ENCODE data around the gene MTUS2.

MTUS2 gene

GRCh38 chr13:29020314-29020713 is 200.2 kb downstream of the MTUS2 start:
- H3K4me2 ChIP-seq (ENCODE audit: low read depth, low read length, poor library complexity, severe bottlenecking): no peak overlapping the region
- no peak overlapping the region for H3K9ac ChIP-seq (ENCODE audit: low read depth, low read length, poor library complexity, severe bottlenecking)
- H3K27me3 ChIP-seq (ENCODE audit: insufficient read depth, low read length, poor library complexity, severe bottlenecking): no peaks in the 10 kb centered on the region
- H3K36me3 ChIP-seq (ENCODE audit: insufficient read depth, low read length): no peaks in the 10 kb centered on the region
- no peaks in the 10 kb centered on the region for H3K4me1 ChIP-seq (ENCODE audit: insufficient read depth, low read length, poor library complexity, severe bottlenecking)
- no peaks in the 10 kb centered on the region for H3F3A ChIP-seq (ENCODE audit: low read depth)
- no peaks in the 10 kb centered on the region for H3K9me2 ChIP-seq (replicated peaks; ENCODE audit: low read depth, low read length)
- H4K20me1 ChIP-seq (ENCODE audit: insufficient read depth, low read length, poor library complexity, severe bottlenecking): no peaks in the 10 kb centered on the region
- no peak for TF ChIP-seq EZH2phosphoT487 (IDR thresholded peaks at IDR 0.05; ENCODE audit: borderline replicate concordance)
- no peak for TF ChIP-seq CTCF (conservative IDR thresholded peaks at IDR 0.05; ENCODE audit: low read length)
- no peak overlapping the region for H3K4me3 ChIP-seq (ENCODE audit: low read length, poor library complexity, severe bottlenecking)
- no peaks in the 10 kb centered on the region for H3K79me2 ChIP-seq (ENCODE audit: insufficient read depth, low read length)
- H3K9me3 ChIP-seq (ENCODE audit: insufficient read depth, low read depth, low read length): no peaks in the 10 kb centered on the region
- H2AFZ ChIP-seq (ENCODE audit: low read length): no peak overlapping the region

GRCh38 chr13:29021311-29021710 is 201.2 kb downstream of the MTUS2 start:
- no peak overlapping the region for H3K4me2 ChIP-seq (ENCODE audit: low read depth, low read length, poor library complexity, severe bottlenecking)
- no peak overlapping the region for H2AFZ ChIP-seq (ENCODE audit: low read length)
- no peaks in the 10 kb centered on the region for H3K9me3 ChIP-seq (ENCODE audit: insufficient read depth, low read depth, low read length)
- no peaks in the 10 kb centered on the region for H3K79me2 ChIP-seq (ENCODE audit: insufficient read depth, low read length)
- no peaks in the 10 kb centered on the region for H4K20me1 ChIP-seq (ENCODE audit: insufficient read depth, low read length, poor library complexity, severe bottlenecking)
- no peaks in the 10 kb centered on the region for H3K9me2 ChIP-seq (replicated peaks; ENCODE audit: low read depth, low read length)
- TF ChIP-seq CTCF (conservative IDR thresholded peaks at IDR 0.05; ENCODE audit: low read length) (no peak), EZH2phosphoT487 (IDR thresholded peaks at IDR 0.05; ENCODE audit: borderline replicate concordance) (no peak)
- H3K4me3 ChIP-seq (ENCODE audit: low read length, poor library complexity, severe bottlenecking): no peak overlapping the region
- H3K36me3 ChIP-seq (ENCODE audit: insufficient read depth, low read length): no peaks in the 10 kb centered on the region
- no peaks in the 10 kb centered on the region for H3K27me3 ChIP-seq (ENCODE audit: insufficient read depth, low read length, poor library complexity, severe bottlenecking)
- H3K4me1 ChIP-seq (ENCODE audit: insufficient read depth, low read length, poor library complexity, severe bottlenecking): no peaks in the 10 kb centered on the region
- H3K9ac ChIP-seq (ENCODE audit: low read depth, low read length, poor library complexity, severe bottlenecking): no peak overlapping the region
- no peaks in the 10 kb centered on the region for H3F3A ChIP-seq (ENCODE audit: low read depth)

GRCh38 chr13:29021717-29022116 is 201.6 kb downstream of the MTUS2 start:
- H4K20me1 ChIP-seq (ENCODE audit: insufficient read depth, low read length, poor library complexity, severe bottlenecking): no peaks in the 10 kb centered on the region
- no peaks in the 10 kb centered on the region for H3K9me2 ChIP-seq (replicated peaks; ENCODE audit: low read depth, low read length)
- no peaks in the 10 kb centered on the region for H3K9me3 ChIP-seq (ENCODE audit: insufficient read depth, low read depth, low read length)
- no peaks in the 10 kb centered on the region for H3K79me2 ChIP-seq (ENCODE audit: insufficient read depth, low read length)
- no peaks in the 10 kb centered on the region for H3K36me3 ChIP-seq (ENCODE audit: insufficient read depth, low read length)
- no peak overlapping the region for H3K4me2 ChIP-seq (ENCODE audit: low read depth, low read length, poor library complexity, severe bottlenecking)
- no peak overlapping the region for H2AFZ ChIP-seq (ENCODE audit: low read length)
- no peak overlapping the region for H3K9ac ChIP-seq (ENCODE audit: low read depth, low read length, poor library complexity, severe bottlenecking)
- H3K4me1 ChIP-seq (ENCODE audit: insufficient read depth, low read length, poor library complexity, severe bottlenecking): no peaks in the 10 kb centered on the region
- no peaks in the 10 kb centered on the region for H3K27me3 ChIP-seq (ENCODE audit: insufficient read depth, low read length, poor library complexity, severe bottlenecking)
- H3K4me3 ChIP-seq (ENCODE audit: low read length, poor library complexity, severe bottlenecking): no peak overlapping the region
- TF ChIP-seq EZH2phosphoT487 (IDR thresholded peaks at IDR 0.05; ENCODE audit: borderline replicate concordance) (no peak), CTCF (conservative IDR thresholded peaks at IDR 0.05; ENCODE audit: low read length) (no peak)
- H3F3A ChIP-seq (ENCODE audit: low read depth): no peaks in the 10 kb centered on the region
